ENCODE results near the gene HOXC12. TPM values are rescaled to one million over a fixed set of nuclear protein-coding genes. Genes with fewer than 3 reads are reported as not detected.

HOXC12 gene
- polyA plus RNA-seq, 5 donors = not detected

DNA sequence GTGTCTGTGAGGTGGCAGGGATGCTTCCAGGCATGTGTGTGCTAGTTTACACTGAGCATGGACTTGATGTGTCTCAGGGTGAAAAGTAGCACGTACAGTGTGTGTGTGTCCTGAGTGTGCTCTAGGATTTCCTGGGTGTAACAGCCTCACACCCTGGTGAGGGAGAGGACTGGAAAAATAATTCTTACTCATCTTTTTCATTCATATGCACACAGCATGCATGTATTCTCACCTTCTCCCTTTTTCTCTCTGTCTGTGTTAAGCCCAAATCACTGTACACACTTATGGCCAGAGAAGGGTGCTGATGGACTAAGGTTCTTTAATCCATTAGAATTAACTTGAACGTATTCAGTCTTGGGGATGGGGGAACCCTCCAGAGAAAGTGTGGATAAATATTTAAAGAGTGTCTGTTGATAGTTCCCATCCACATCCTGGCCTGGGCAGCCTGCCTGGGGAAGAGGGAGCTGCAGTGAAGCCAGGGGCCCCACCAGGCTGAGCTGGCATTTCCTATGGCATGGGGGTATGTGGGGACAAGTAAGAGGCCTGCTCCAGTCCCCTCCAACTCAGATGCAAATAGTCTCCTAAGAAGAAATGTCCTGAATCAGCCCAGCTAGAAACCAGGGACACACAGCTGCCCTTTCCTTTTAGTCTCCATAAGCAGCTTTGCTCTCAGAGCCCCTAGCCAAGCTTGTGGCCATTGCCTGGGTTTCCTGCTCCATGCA is 53.0 kb downstream of the HOXC12 start:
- DNase-seq = no peak

DNA sequence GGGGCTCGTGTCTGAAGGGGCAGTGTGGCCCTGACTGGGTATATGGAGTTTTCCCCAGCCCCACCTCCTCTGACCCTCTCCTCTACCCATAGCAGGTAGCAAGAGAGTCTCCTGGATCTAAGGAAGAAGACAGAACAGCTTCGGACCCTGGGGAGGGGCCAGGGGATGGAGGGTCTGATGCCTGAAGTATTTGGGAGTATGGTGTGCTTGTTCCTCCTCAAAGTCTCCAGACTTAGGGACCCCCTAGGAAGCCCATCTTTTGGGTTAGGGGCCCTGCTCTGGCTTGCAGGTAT is 53.5 kb downstream of the HOXC12 start:
- DNase-seq = no peak

Other genes with a start within 250 kb of the HOXC12 start
- 100 to 1,000 TPM in 4 of 5 donors, 10 to 100 TPM in 1; 98.9 to 176 (median 141) TPM for gene CALCOCO1, start 227.5 kb upstream of the HOXC12 start, polyA plus RNA-seq (ENCODE audit: insufficient read depth in 1 of 5, insufficient read length in 5 of 5, low replicate concordance in 1 of 5)
- not detected for gene CISTR, start 202.9 kb upstream of the HOXC12 start, polyA plus RNA-seq (ENCODE audit: insufficient read depth in 1 of 5, insufficient read length in 5 of 5, low replicate concordance in 1 of 5)
- gene HOXC13, start 16.1 kb upstream of the HOXC12 start, polyA plus RNA-seq (ENCODE audit: insufficient read depth in 1 of 5, insufficient read length in 5 of 5, low replicate concordance in 1 of 5) = not detected
- gene HOXC11, start 18.2 kb downstream of the HOXC12 start, polyA plus RNA-seq (ENCODE audit: insufficient read depth in 1 of 5, insufficient read length in 5 of 5, low replicate concordance in 1 of 5) = under 1 TPM in 1 of 5 donors, not detected in 4; 0.40 TPM
- gene HOTAIR, start 20.1 kb downstream of the HOXC12 start, polyA plus RNA-seq (ENCODE audit: insufficient read depth in 1 of 5, insufficient read length in 5 of 5, low replicate concordance in 1 of 5) = under 1 TPM in 1 of 5 donors, not detected in 4; 0.13 TPM
- 1 to 10 TPM in 2 of 5 donors, not detected in 3; 1.2 to 2.6 TPM for gene HOXC10, start 30.2 kb downstream of the HOXC12 start, polyA plus RNA-seq (ENCODE audit: insufficient read depth in 1 of 5, insufficient read length in 5 of 5, low replicate concordance in 1 of 5)
- gene HOXC9, start 45.3 kb downstream of the HOXC12 start, polyA plus RNA-seq (ENCODE audit: insufficient read depth in 1 of 5, insufficient read length in 5 of 5, low replicate concordance in 1 of 5) = 1 to 10 TPM in 2 of 5 donors, under 1 TPM in 3; 0.20 to 2.1 (median 0.34) TPM
- gene HOXC8, start 54.1 kb downstream of the HOXC12 start, polyA plus RNA-seq (ENCODE audit: insufficient read depth in 1 of 5, insufficient read length in 5 of 5, low replicate concordance in 1 of 5) = under 1 TPM; 0.09 to 0.70 (median 0.12) TPM
- gene HOXC6, start 73.5 kb downstream of the HOXC12 start, polyA plus RNA-seq (ENCODE audit: insufficient read depth in 1 of 5, insufficient read length in 5 of 5, low replicate concordance in 1 of 5) = 1 to 10 TPM; 1.2 to 5.7 (median 2.4) TPM
- gene HOXC5, start 78.1 kb downstream of the HOXC12 start, polyA plus RNA-seq (ENCODE audit: insufficient read depth in 1 of 5, insufficient read length in 5 of 5, low replicate concordance in 1 of 5) = under 1 TPM in 4 of 5 donors, not detected in 1; 0.16 to 0.40 (median 0.22) TPM
- gene HOXC4, start 98.9 kb downstream of the HOXC12 start, polyA plus RNA-seq (ENCODE audit: insufficient read depth in 1 of 5, insufficient read length in 5 of 5, low replicate concordance in 1 of 5) = 1 to 10 TPM; 3.1 to 5.6 (median 3.4) TPM
- gene SMUG1, start 234.1 kb downstream of the HOXC12 start, polyA plus RNA-seq (ENCODE audit: insufficient read depth in 1 of 5, insufficient read length in 5 of 5, low replicate concordance in 1 of 5) = 10 to 100 TPM; 29.1 to 32.4 (median 30.8) TPM